ENCODE results near the gene OR8K1. TPM values are rescaled to one million over a fixed set of nuclear protein-coding genes. Genes with fewer than 3 reads are reported as not detected.

The OR8K1 gene
- not detected for total RNA-seq
- polyA plus RNA-seq (ENCODE audit: insufficient read length in 2 of 2): not detected
- long read RNA-seq, donor 1: 0 reads
- long read RNA-seq, donor 2, partial matches to known transcripts: 0 of 1 reads
- long read RNA-seq, donor 2, other reads (novel, unspliced or antisense): 0 of 1 reads
- long read RNA-seq, donor 3: 0 reads
- long read RNA-seq, donor 4: 0 reads

DNA sequence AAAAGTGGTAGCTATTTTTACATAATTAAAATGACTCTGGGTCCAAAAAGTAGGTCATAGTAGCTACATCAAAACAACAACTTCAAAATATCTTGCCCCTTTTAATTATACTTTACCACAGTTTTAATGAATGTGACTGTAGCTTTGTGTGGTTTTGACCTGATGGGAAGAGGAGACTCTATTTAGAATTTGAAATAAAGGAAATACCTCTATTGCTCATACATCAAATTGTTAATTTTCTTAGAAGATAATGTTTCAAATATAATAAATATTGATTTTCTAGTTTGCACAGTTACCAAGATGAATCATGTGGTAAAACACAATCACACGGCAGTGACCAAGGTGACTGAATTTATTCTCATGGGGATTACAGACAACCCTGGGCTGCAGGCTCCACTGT, at the start of gene OR8K1:
Gene OR8K1 (plus strand): TSS at position 301 of the 400 bp plus-strand sequence. CDS start 0 bp downstream, at position 301.
- Histone ChIP-seq H3K4me1 (ENCODE audit: control insufficient read depth, insufficient read depth, low read length) (no peaks in the 10 kb centered on the region), H3K27me3 (ENCODE audit: control insufficient read depth, insufficient read depth, low read length) (no peaks in the 10 kb centered on the region), H3K9me3 (ENCODE audit: control insufficient read depth, insufficient read depth, low read length) (no peaks in the 10 kb centered on the region), H3K4me3 (ENCODE audit: low read depth, low read length) (no peak within 1 kb of the TSS), H3K36me3 (ENCODE audit: control insufficient read depth, insufficient read depth, low read length) (no peaks in the 10 kb centered on the region), H3K27ac (ENCODE audit: low read depth, low read length) (no peak within 1 kb of the TSS)
- 100% methylated on average over 1 of the region's 1 CpG for WGBS (ENCODE audit: insufficient coverage)
- no peak for DNase-seq (ENCODE audit: low read depth in 4 of 6, low spot score in 6 of 6)

DNA sequence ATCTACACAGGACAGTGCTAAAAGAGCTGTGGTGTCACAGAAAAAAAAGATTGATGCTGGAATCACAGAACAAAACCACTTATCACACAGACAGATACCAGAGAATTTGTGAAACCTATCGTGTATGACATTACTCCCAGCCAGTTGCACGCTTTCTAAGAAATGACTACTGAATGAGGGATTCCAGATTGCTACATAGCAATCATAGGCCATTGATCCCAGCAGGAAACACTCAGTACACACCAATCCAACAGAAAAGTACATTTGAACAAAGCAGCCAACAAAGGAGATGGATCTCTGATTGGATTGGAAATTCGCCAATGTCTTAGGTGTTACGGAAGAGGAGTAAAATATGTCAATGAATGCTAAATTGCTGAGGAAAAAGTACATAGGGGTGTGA, 48.9 kb upstream of the OR8K1 start:
- H3K4me3 ChIP-seq (ENCODE audit: low read depth, low read length): no peak overlapping the region

DNA sequence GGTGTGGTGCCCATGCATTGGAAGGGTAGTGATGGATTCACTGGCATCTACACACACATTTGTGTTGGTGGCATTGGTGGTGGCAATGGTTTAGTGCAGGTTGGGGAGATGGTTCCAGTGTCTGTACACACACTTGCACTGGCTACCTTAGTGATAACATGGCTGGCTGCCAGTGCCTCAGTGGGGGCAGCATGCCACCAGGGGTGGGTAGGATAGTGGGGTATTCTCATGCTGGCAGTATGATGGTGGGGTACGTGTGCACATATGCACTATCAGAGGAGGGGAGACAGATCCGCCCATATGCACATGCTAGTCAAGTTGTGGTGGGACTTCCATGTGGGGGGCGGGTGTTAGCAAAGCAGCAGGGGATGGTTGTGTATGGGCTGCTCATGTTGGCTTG, 38.0 kb upstream of the OR8K1 start:
- H3K4me1 ChIP-seq (ENCODE audit: control insufficient read depth, insufficient read depth, low read length): no peaks in the 10 kb centered on the region
- H3K27ac ChIP-seq (ENCODE audit: low read depth, low read length): no peak overlapping the region
- H3K36me3 ChIP-seq (ENCODE audit: control insufficient read depth, insufficient read depth, low read length): no peaks in the 10 kb centered on the region
- H3K9me3 ChIP-seq (ENCODE audit: control insufficient read depth, insufficient read depth, low read length): no peaks in the 10 kb centered on the region
- whole genome bisulfite sequencing (ENCODE audit: insufficient coverage): 84% methylated on average over 3 of the region's 3 CpGs
- no peaks in the 10 kb centered on the region for H3K27me3 ChIP-seq (ENCODE audit: control insufficient read depth, insufficient read depth, low read length)
- no peak overlapping the region for H3K4me3 ChIP-seq (ENCODE audit: low read depth, low read length)
- no peak for DNase-seq (ENCODE audit: low read depth in 4 of 6, low spot score in 6 of 6)

More for the DNA sequence above, 48.9 kb upstream of the OR8K1 start:
- no peaks in the 10 kb centered on the region for H3K4me1 ChIP-seq (ENCODE audit: control insufficient read depth, insufficient read depth, low read length)
- no peaks in the 10 kb centered on the region for H3K36me3 ChIP-seq (ENCODE audit: control insufficient read depth, insufficient read depth, low read length)
- 81% methylated on average over 4 of the region's 4 CpGs for WGBS (ENCODE audit: insufficient coverage)
- H3K27ac ChIP-seq (ENCODE audit: low read depth, low read length): no peak overlapping the region
- H3K9me3 ChIP-seq (ENCODE audit: control insufficient read depth, insufficient read depth, low read length): no peaks in the 10 kb centered on the region
- H3K27me3 ChIP-seq (ENCODE audit: control insufficient read depth, insufficient read depth, low read length): no peaks in the 10 kb centered on the region
- DNase-seq (ENCODE audit: low read depth in 4 of 6, low spot score in 6 of 6): peak in 1 of 6 donors; percentile 51

DNA sequence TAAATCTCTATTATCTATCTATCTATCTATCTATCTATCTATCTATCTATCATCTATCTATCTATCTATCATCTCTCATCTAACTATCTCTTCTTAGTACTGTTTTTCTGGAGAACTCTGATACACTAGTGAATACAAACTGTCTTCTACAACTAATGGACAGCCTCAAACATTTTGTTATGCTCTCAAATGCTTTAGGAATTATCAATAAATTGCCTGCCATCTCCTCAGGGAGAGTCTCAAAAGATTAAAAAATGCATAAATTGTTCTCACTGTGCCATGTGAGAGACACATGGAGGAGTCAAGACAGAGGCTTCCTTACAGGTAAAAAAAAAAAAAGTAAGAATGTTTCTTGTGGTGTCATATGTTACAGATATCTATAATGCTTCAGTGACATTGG, 31.0 kb upstream of the OR8K1 start, which contains the start of gene OR8K3:
Gene OR8K3 (plus strand): TSS at position 301 of the 400 bp plus-strand sequence. CDS start 3,163 bp downstream, outside the sequence.
- no peak for DNase-seq (ENCODE audit: low read depth in 4 of 6, low spot score in 6 of 6)
- H3K27ac ChIP-seq (ENCODE audit: low read depth, low read length): no peak within 1 kb of the TSS
- no peaks in the 10 kb centered on the region for H3K4me1 ChIP-seq (ENCODE audit: control insufficient read depth, insufficient read depth, low read length)
- H3K27me3 ChIP-seq (ENCODE audit: control insufficient read depth, insufficient read depth, low read length): no peaks in the 10 kb centered on the region
- no peak within 1 kb of the TSS for H3K4me3 ChIP-seq (ENCODE audit: low read depth, low read length)
- H3K9me3 ChIP-seq (ENCODE audit: control insufficient read depth, insufficient read depth, low read length): no peaks in the 10 kb centered on the region
- H3K36me3 ChIP-seq (ENCODE audit: control insufficient read depth, insufficient read depth, low read length): no peaks in the 10 kb centered on the region

DNA sequence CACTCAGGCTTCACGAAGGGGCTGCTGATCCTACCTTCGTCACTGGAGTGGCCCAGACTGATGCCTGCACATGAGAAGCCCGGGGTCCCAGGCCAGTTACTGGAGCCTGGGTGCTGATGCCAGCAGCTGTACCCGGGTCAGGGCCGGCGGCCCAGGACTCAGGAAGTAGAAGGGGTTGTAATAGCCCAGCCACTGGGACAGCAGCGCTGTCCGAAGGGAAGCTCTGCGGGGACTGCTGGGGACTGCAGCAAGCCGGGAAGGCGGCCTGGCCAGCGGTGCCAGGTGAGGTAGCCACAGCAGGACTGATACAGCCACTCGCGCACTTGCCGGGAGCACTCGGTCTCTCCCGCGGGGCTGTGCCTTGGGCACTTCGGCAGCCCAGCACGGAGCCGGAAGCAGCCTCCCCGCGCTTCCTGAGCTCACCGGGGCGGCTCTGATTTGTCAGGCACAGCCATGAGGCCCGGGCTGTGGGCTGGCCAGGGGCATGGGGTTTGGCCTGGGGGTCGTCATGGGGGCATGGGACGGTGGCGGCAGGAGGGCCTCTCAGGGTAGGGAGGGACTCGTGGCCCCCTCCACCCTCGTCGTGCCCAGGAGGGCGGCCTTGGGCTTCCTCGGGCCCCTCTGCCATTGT, 13.9 kb upstream of the OR8K1 start:
- H3K27ac ChIP-seq (ENCODE audit: low read depth, low read length): no peak overlapping the region
- WGBS (ENCODE audit: insufficient coverage): 94% methylated on average over 34 of the region's 34 CpGs
- no peak overlapping the region for H3K4me3 ChIP-seq (ENCODE audit: low read depth, low read length)
- peaks cover under 1% of the 10 kb centered on the region for H3K9me3 ChIP-seq (ENCODE audit: control insufficient read depth, insufficient read depth, low read length)
- DNase-seq (ENCODE audit: low read depth in 4 of 6, low spot score in 6 of 6): no peak
- no peaks in the 10 kb centered on the region for H3K36me3 ChIP-seq (ENCODE audit: control insufficient read depth, insufficient read depth, low read length)
- H3K4me1 ChIP-seq (ENCODE audit: control insufficient read depth, insufficient read depth, low read length): no peaks in the 10 kb centered on the region
- H3K27me3 ChIP-seq (ENCODE audit: control insufficient read depth, insufficient read depth, low read length): no peaks in the 10 kb centered on the region

DNA sequence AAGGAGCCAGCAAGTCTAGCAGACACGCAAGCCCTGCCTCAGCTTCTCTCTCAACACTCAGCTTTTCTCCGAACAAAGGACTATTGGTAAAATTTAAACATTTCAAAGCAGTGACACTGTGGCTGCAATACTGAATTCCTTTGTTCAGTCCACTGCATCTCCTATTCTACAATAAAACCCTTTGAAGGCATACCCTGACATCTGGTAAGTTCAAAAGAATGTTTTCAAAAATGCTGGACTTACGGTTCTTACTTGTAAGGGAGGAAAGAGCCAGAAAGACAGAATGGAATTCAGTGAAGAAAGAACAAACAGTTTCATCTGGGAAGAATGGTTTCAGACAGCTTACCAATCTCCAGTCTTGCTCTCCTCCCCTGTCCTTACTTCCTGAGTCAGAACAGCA, 12.7 kb upstream of the OR8K1 start:
- no peaks in the 10 kb centered on the region for H3K36me3 ChIP-seq (ENCODE audit: control insufficient read depth, insufficient read depth, low read length)
- DNase-seq (ENCODE audit: low read depth in 4 of 6, low spot score in 6 of 6): peak in 1 of 6 donors; percentile 1
- H3K4me1 ChIP-seq (ENCODE audit: control insufficient read depth, insufficient read depth, low read length): no peaks in the 10 kb centered on the region
- no peaks in the 10 kb centered on the region for H3K27me3 ChIP-seq (ENCODE audit: control insufficient read depth, insufficient read depth, low read length)
- H3K4me3 ChIP-seq (ENCODE audit: low read depth, low read length): no peak overlapping the region
- no peak overlapping the region for H3K27ac ChIP-seq (ENCODE audit: low read depth, low read length)
- peaks cover 2% of the 10 kb centered on the region for H3K9me3 ChIP-seq (ENCODE audit: control insufficient read depth, insufficient read depth, low read length)
- 89% methylated on average over 2 of the region's 3 CpGs for WGBS (ENCODE audit: insufficient coverage)

DNA sequence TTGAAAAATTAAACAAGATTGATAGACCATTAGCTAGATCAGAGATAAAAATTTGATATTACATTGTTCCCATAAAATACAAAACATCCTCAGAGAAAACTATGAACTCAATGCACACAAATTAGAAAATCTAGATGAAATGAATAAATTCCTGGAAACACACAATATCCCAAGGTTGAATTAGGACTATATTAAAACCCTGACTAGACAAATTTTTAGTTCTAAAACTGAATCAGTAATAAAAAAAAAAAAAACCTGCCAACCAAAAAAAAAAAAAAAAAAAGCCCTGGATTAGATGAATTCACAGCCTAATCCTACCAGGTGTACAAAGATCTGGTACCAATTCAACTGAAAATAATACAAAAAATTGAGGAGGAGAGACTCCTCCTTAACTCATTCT, 5.5 kb upstream of the OR8K1 start:
- H3K4me3 ChIP-seq (ENCODE audit: low read depth, low read length): no peak overlapping the region
- H3K27me3 ChIP-seq (ENCODE audit: control insufficient read depth, insufficient read depth, low read length): no peaks in the 10 kb centered on the region
- no peak overlapping the region for H3K27ac ChIP-seq (ENCODE audit: low read depth, low read length)
- peaks cover 4% of the 10 kb centered on the region for H3K9me3 ChIP-seq (ENCODE audit: control insufficient read depth, insufficient read depth, low read length)
- DNase-seq (ENCODE audit: low read depth in 4 of 6, low spot score in 6 of 6): no peak
- H3K36me3 ChIP-seq (ENCODE audit: control insufficient read depth, insufficient read depth, low read length): no peaks in the 10 kb centered on the region
- H3K4me1 ChIP-seq (ENCODE audit: control insufficient read depth, insufficient read depth, low read length): no peaks in the 10 kb centered on the region

DNA sequence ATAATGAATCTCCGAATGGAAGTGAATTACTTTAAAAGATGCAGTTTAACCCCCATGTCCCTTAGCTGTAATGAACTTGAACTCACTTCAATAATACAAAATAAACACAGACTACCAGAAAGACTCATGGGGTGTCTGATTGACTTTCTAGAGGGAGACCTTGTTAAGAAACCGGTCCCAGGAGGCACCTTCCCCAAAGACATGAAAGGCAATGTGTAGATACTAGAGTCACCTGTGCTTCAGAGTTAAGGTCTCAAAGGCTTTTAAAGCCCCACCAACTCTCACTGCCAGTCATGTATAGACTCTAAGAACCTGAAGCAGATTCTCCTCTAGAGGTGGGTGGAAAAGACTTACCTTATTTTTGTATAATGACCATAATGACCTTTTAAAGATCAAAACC, 8.2 kb downstream of the OR8K1 start, which contains the start of gene OR8J1:
Gene OR8J1 (plus strand): TSS at position 301 of the 400 bp plus-strand sequence. CDS start 5,956 bp downstream, outside the sequence.
- Histone ChIP-seq H3K27ac (ENCODE audit: low read depth, low read length) (no peak within 1 kb of the TSS), H3K4me1 (ENCODE audit: control insufficient read depth, insufficient read depth, low read length) (no peaks in the 10 kb centered on the region), H3K27me3 (ENCODE audit: control insufficient read depth, insufficient read depth, low read length) (no peaks in the 10 kb centered on the region), H3K9me3 (ENCODE audit: control insufficient read depth, insufficient read depth, low read length) (no peaks in the 10 kb centered on the region), H3K4me3 (ENCODE audit: low read depth, low read length) (no peak within 1 kb of the TSS), H3K36me3 (ENCODE audit: control insufficient read depth, insufficient read depth, low read length) (no peaks in the 10 kb centered on the region)
- WGBS (ENCODE audit: insufficient coverage): no CpG with 5 or more reads among the region's 2 CpGs
- DNase-seq (ENCODE audit: low read depth in 4 of 6, low spot score in 6 of 6): no peak

DNA sequence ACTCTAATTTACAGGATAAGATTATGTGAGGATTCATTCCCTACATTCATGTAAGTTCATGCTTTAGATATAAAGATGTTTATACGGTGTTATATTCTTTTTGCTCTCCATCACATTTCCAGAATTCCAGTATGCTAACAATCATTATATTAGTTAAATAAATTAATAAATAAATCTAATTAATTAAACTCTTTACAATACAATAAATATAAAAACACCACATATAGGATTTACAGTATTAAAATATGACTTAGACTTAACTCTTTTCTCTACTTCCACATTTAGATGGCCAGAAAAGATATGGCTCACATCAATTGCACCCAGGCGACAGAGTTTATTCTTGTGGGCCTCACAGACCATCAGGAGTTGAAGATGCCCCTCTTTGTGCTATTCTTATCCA, 29.5 kb downstream of the OR8K1 start, which contains the start of gene OR8U1:
Gene OR8U1 (plus strand): TSS at position 301 of the 400 bp plus-strand sequence. CDS start 0 bp downstream, at position 301.
- no peaks in the 10 kb centered on the region for H3K36me3 ChIP-seq (ENCODE audit: control insufficient read depth, insufficient read depth, low read length)
- no peak within 1 kb of the TSS for H3K27ac ChIP-seq (ENCODE audit: low read depth, low read length)
- 50% methylated on average over 1 of the region's 2 CpGs for WGBS (ENCODE audit: insufficient coverage)
- H3K4me1 ChIP-seq (ENCODE audit: control insufficient read depth, insufficient read depth, low read length): no peaks in the 10 kb centered on the region
- no peak within 1 kb of the TSS for H3K4me3 ChIP-seq (ENCODE audit: low read depth, low read length)
- DNase-seq (ENCODE audit: low read depth in 4 of 6, low spot score in 6 of 6): no peak
- no peaks in the 10 kb centered on the region for H3K27me3 ChIP-seq (ENCODE audit: control insufficient read depth, insufficient read depth, low read length)
- no peaks in the 10 kb centered on the region for H3K9me3 ChIP-seq (ENCODE audit: control insufficient read depth, insufficient read depth, low read length)

DNA sequence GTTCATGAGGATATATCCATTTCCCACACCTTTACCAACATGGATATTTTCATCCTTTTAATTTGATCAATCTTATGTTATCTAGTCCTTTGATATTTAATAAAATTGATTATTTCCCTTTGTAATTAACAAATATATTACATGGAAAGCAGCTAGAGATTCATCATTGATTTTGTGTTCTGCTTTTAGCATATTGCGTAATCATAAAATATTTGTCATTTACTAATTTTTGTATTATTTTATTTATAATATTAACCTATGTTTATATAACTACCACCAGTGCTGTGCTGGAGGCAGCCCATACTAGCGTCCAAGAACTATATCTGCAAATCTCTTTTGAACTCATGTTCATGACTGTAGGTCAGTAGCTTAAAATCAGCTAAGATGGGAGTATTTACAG, 34.3 kb downstream of the OR8K1 start:
- no peaks in the 10 kb centered on the region for H3K9me3 ChIP-seq (ENCODE audit: control insufficient read depth, insufficient read depth, low read length)
- no peak overlapping the region for H3K4me3 ChIP-seq (ENCODE audit: low read depth, low read length)
- no peaks in the 10 kb centered on the region for H3K27me3 ChIP-seq (ENCODE audit: control insufficient read depth, insufficient read depth, low read length)
- WGBS (ENCODE audit: insufficient coverage): no CpG with 5 or more reads among the region's 2 CpGs
- H3K27ac ChIP-seq (ENCODE audit: low read depth, low read length): no peak overlapping the region
- H3K4me1 ChIP-seq (ENCODE audit: control insufficient read depth, insufficient read depth, low read length): no peaks in the 10 kb centered on the region
- no peaks in the 10 kb centered on the region for H3K36me3 ChIP-seq (ENCODE audit: control insufficient read depth, insufficient read depth, low read length)
- DNase-seq (ENCODE audit: low read depth in 4 of 6, low spot score in 6 of 6): no peak

All from spinal cord (tissue), 10 donors.